NB4 (cell line): ENCODE data around the gene CNPY3.
"Not testable (repeated sequence)": the region's sequence is repeated elsewhere in the genome, so short reads cannot be mapped to it uniquely, and the experiment has no call there.

Source experiments
- DNase-seq: peaks from one replicate; pipeline ENCODE4 v3.0.0; 2010; ENCODE audit warnings: low read depth
- H3K4me3 ChIP-seq: one replicate; pipeline ENCODE4 v1.5.1; 2011; ENCODE audit warnings: mild to moderate bottlenecking, low read depth, low read length, moderate library complexity
- CTCF ChIP-seq: IDR thresholded peaks from one replicate; pipeline ENCODE4 v1.5.1; 2012; ENCODE audit warnings: low read depth, low read length
- MAX ChIP-seq: IDR thresholded peaks from 2 replicates; pipeline ENCODE4 v1.6.1; 2011; ENCODE audit warnings: low read depth, low read length
- MYC ChIP-seq: IDR thresholded peaks from 2 replicates; pipeline ENCODE4 v1.6.1; 2011; ENCODE audit warnings: low read depth, low read length
- POLR2A ChIP-seq: IDR thresholded peaks from 2 replicates; pipeline ENCODE4 v1.6.1; 2011; ENCODE audit warnings: mild to moderate bottlenecking; ENCODE audit not compliant: insufficient read length; ENCODE audit errors: extremely low read depth

Gene CNPY3

GRCh38 chr6:42938987-42939809, 9.9 kb downstream of the CNPY3 start:
- no peak for DNase-seq
- no peak for TF ChIP-seq MYC
- TF ChIP-seq MAX, result no peak
- no peak for TF ChIP-seq CTCF
- no peak for TF ChIP-seq POLR2A
- H3K4me3 ChIP-seq, result no peak overlapping the region

GRCh38 chr6:42939810-42940167, 10.5 kb downstream of the CNPY3 start:
- TF ChIP-seq CTCF (no peak), POLR2A (no peak), MAX (no peak), MYC (no peak)

GRCh38 chr6:42940493-42941045, 11.3 kb downstream of the CNPY3 start:
- no peak for DNase-seq
- H3K4me3 ChIP-seq, result no peak overlapping the region
- no peak for TF ChIP-seq CTCF
- no peak for TF ChIP-seq POLR2A
- TF ChIP-seq MAX, result no peak
- TF ChIP-seq MYC, result no peak

More at GRCh38 chr6:42939810-42940167, 10.5 kb downstream of the CNPY3 start:
- H3K4me3 ChIP-seq, result no peak overlapping the region
- DNase-seq, result no peak

GRCh38 chr6:42941356-42941755, 12.1 kb downstream of the CNPY3 start:
- DNase-seq, H3K4me3 ChIP-seq: not testable (repeated sequence)

- TF ChIP-seq POLR2A, result no peak
- no peak for TF ChIP-seq CTCF
- no peak for TF ChIP-seq MYC
- no peak for TF ChIP-seq MAX
- H3K4me3 ChIP-seq, result no peak overlapping the region
These were observed 13.2 kb downstream of the CNPY3 start for GRCh38 chr6:42942444-42942843.

GRCh38 chr6:42947950-42948349, 18.7 kb downstream of the CNPY3 start:
- TF ChIP-seq MYC (no peak), CTCF (no peak), MAX (no peak), POLR2A (no peak)
- H3K4me3 ChIP-seq, result no peak overlapping the region
- no peak for DNase-seq

More at GRCh38 chr6:42942444-42942843, 13.2 kb downstream of the CNPY3 start:
- no peak for DNase-seq
